HG02623 (cell line): ENCODE results near the gene RTL3.
"Not testable (repeated sequence)": the region's sequence is repeated elsewhere in the genome, so short reads cannot be mapped to it uniquely, and the experiment has no call there.

Experiments used
- ATAC-seq: cut with Tn5 transposase; IDR thresholded peaks from one replicate; pipeline ENCODE4 v1.9.1; 2021; ENCODE audit warnings: moderate library complexity; ENCODE audit not compliant: unreplicated experiment

RTL3 gene, protein sequence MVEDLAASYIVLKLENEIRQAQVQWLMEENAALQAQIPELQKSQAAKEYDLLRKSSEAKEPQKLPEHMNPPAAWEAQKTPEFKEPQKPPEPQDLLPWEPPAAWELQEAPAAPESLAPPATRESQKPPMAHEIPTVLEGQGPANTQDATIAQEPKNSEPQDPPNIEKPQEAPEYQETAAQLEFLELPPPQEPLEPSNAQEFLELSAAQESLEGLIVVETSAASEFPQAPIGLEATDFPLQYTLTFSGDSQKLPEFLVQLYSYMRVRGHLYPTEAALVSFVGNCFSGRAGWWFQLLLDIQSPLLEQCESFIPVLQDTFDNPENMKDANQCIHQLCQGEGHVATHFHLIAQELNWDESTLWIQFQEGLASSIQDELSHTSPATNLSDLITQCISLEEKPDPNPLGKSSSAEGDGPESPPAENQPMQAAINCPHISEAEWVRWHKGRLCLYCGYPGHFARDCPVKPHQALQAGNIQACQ

DNA sequence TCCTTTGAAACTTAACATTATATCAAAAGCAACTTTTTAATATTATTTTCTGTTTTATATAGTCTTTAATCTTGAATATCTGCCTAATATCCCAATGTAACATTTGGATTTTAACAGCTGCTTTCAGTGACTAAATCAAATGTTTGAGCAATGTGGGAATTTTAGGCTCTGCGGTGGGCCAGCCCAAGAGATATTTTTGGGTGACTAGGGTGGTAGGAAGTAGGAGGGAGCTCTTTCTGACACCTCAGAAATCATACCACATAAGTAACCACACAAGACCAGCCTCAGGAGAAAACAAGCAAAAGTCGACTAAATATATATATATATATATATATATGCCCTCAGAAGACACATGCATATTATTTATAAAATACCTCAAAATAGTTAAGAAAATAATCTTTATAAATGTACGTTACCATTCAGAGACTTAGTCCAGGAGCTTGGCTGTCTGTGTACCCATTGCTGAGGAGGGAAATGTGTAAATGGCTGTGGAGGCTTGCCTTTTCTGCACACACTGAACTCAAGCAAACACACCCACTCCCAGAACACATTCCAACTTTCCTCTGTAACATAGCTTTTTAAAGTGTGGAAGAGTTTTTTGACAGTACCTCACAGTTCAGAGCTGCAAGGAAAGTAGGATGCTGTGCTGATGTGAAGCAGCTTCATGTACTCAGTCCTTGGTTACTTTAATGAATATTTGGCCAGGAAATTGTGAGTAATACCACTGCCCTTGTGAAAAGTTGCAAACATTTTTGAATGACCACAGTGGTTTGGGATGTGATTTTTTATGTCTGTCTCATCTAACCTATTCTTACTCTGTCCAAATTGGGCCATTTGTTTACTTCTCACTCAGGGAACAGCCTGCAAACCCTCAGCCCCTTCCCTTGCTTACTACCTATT is at the start of gene RTL3:
Gene RTL3 (minus strand): TSS at position 484 of the 900 bp plus-strand sequence. CDS start 908 bp downstream, outside the sequence.
- ATAC-seq: no peak

GRCh38 chrX:78708816-78709215 is 49.7 kb upstream of the RTL3 start:
- ATAC-seq: no peak

DNA sequence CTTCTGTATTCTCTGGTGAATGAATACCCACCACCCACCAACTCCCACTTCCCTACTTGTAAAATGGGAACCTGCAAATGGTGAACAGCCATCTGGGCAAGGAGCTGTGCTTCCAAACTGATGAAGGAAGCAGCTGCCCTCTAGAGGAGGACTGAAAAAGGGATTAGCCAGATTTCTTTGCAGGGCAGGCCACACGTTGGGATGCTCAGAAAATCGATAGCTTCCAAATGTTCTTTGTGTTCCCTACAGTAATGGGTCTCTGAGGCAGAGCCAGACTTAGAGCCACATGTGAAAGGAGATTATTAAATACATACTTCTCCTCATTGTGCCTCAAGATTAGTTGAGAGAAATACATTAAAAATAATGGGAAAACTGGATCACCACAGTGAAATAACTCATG is 49.1 kb upstream of the RTL3 start:
- no peak for ATAC-seq

GRCh38 chrX:78706071-78706470 is 46.9 kb upstream of the RTL3 start:
- no peak for ATAC-seq

- ATAC-seq: no peak
Observed at GRCh38 chrX:78693536-78693935, 34.4 kb upstream of the RTL3 start.

DNA sequence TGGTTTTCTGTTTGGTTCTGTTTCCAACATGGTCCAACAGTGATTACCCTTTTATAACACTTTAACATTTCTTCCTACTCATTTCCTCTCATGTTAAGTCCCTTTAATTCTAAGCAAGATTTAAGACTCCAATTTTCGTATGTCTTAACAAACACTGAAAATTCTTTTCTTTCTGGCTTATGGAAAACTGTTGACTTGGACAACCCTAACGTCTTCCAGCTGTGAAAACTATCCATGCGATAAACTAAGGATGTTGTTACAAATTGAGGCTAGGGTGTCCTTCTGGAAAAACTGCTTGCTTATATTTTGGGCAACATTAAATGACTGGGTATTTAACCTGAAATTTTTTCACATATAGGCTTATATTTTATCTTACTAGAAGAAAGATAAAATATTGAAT is 33.9 kb upstream of the RTL3 start:
- no peak for ATAC-seq

GRCh38 chrX:78687586-78687985 is 28.5 kb upstream of the RTL3 start:
- ATAC-seq: peak; percentile 95

- no peak for ATAC-seq
Observed at GRCh38 chrX:78673246-78673645, 14.1 kb upstream of the RTL3 start.

DNA sequence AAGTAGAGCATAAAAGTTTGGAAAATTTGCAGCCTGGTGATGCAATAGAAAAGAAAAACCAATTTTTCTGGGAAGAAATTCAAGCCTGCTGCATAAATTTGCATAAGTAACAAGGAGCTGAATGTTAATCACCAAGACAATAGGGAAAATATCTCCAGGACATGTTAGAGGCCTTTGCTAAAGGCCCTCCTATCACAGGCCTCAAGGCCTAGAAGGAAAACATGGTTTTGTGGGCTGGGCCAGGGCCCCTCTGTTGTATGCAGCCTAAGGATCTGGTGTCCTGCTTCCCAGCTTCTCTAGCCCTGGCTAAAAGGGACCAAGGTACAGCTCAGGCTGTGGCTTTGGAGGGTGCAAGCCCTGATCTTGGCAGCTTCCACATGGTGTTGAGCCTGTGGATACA is 6.2 kb upstream of the RTL3 start:
- ATAC-seq: no peak

DNA sequence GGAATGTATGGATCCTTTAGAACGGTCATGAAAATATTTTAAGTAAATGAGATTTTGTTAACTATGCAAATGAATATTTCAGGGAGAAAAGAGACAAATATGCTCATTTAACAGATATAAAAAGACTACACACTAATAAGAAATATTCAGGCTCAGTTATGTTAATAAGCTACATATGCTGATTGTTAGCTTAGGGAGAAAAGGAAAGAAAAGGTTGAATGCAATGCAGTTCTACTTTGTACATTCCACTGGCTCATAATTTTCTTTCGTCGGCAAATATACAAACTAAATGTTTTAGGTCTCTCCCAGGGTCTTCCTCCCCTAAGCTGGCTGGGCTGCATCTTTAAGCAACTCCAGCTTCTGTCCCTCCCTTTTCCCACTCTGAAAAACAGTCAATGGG is 2.7 kb upstream of the RTL3 start:
- ATAC-seq: no peak

GRCh38 chrX:78659955-78660354 is 827 bp upstream of the RTL3 start:
- ATAC-seq: no peak

- ATAC-seq: no peak
Observed at GRCh38 chrX:78658414-78658813, 714 bp downstream of the RTL3 start.

DNA sequence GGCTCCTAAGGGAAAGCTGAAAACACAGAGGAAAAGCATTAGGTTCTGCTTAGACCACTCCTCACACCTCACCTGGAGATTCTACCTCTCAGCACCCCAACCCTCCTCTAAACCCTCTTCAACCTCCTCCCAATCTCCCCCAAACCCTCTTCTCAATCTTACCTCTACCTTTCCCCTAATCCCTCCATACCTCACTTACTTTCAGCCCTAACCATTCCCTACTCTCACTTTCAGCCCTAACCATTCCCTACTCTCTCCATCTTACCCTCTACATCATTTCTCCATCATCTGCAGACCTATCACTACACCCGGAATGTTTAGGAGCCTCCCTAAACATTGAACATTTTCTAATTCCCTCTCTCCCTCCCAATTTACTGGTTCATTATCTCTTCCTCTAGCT is 3.5 kb downstream of the RTL3 start:
- no peak for ATAC-seq

DNA sequence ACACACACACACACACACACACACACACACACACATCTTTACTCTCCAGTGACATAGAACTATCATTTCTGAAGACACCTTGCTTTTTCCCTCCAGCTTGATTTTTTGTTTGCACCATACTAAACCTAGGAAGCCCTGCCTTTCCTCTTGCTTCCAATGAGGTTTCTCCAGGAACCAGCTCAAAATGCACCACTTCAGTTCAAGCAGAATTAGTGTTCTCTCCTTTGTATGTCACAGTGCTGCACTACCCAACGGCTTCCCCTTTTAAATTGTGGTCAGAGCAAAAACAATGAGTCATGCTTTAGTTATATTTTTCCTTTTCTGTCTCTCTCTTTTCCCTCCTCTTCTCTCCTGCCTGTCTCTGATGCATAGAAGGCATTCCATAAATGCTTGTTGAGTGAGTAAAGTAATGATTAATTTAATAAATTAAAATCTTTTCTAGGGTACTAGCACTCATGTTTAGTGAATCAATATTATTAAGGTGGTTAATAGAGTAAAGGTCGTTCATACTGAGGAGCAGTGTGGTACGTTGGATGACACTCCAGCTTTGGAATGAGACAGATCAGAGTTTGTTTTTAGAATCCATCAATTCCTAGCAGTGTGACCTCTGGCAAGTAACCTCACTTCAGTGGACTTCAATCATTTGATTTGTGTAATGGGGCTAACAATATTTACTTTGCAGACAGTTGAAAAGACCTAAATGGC is 5.9 kb downstream of the RTL3 start:
- ATAC-seq: peak; percentile 55

- ATAC-seq: peak; percentile 75
Observed at GRCh38 chrX:78650906-78651437, 8.2 kb downstream of the RTL3 start.

DNA sequence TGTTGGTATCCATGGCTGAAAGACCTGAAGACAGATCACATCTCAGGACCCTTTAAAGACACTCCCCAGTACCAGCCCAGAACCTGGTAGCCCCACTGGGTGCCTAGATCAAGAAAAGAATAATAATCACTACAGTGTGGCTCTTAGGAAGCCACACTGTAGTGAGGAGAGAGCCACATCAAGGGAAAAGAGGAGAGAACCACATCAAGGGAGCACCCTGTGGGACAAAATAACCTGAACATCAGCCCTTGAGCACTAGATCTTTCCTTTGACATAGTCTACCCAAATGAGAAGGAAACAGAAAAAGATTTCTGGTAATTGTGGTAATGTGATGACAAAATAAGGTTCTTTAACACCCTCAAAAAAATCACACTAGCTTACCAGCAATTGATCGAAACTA is 15.3 kb downstream of the RTL3 start:
- no peak for ATAC-seq

- no peak for ATAC-seq
Observed at GRCh38 chrX:78643096-78643495, 16.0 kb downstream of the RTL3 start.

- not testable (repeated sequence) for ATAC-seq
Observed at GRCh38 chrX:78636096-78636495, 23.0 kb downstream of the RTL3 start.

GRCh38 chrX:78624962-78625909 is 33.9 kb downstream of the RTL3 start:
- ATAC-seq: peak; percentile 45

DNA sequence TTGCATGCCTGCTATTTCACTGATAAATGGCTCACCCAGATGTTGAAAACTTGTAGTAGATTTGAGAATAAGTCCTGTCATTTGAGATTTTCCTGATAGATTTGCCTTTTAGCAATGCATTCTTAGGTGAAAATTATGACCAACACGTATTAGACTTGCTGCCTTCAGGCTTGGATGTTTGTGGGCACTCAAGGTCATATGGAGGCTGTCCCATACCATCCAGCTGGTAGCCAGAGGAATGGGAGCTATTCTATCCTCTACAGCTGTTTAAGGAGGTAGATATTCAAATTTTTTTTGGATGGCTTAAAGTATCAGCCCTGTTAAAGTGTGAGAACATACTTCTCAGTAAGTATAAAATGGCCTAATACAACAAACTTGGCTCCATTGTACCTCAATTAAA is 34.7 kb downstream of the RTL3 start:
- no peak for ATAC-seq
